Fibroblast of lung (primary cell): Measurements from ENCODE around the gene CLIC5. TPM values are rescaled to one million over a fixed set of nuclear protein-coding genes. Genes with fewer than 3 reads are reported as not detected.

Experiments
- DNase-seq, 2 donors: peaks; one replicate each; pipeline versions ENCODE4 v3.0.0 to v3.0.0-alpha.2; 2010; ENCODE audit warnings: low read depth in 2 of 2
- H2AFZ ChIP-seq: 2 replicates; pipeline ENCODE4 v1.5.1; 2012; ENCODE audit warnings: low read length, control low read depth, inconsistent platforms
- H3K27ac ChIP-seq: 2 replicates; pipeline ENCODE4 v1.5.1; 2011; ENCODE audit warnings: low read length, control low read depth; ENCODE audit not compliant: insufficient read depth
- H3K27me3 ChIP-seq: 2 replicates; pipeline ENCODE4 v1.5.1; 2011; ENCODE audit warnings: mild to moderate bottlenecking, low read length; ENCODE audit not compliant: control insufficient read depth, insufficient read depth
- H3K36me3 ChIP-seq: 2 replicates; pipeline ENCODE4 v1.5.1; 2011; ENCODE audit warnings: low read length; ENCODE audit not compliant: control insufficient read depth, insufficient read depth
- H3K4me1 ChIP-seq: 2 replicates; pipeline ENCODE4 v1.5.1; 2011; ENCODE audit warnings: low read length; ENCODE audit not compliant: control insufficient read depth, insufficient read depth; ENCODE audit errors: extremely low read depth
- H3K4me2 ChIP-seq: 2 replicates; pipeline ENCODE4 v1.5.1; 2011; ENCODE audit warnings: low read length, control low read depth; ENCODE audit not compliant: insufficient read depth; ENCODE audit errors: extremely low read depth
- H3K4me3 ChIP-seq, 4 experiments: fragments of 200-600 bp in 1 of 4; sonication (generic) in 1 of 4; replicated peaks in 1 of 4; 2 replicates each; pipeline ENCODE4 v1.5.1; 2011 to 2016; ENCODE audit warnings: low read length in 4 of 4, low read depth in 3 of 4, mild to moderate bottlenecking in 3 of 4, control low read depth in 2 of 4, inconsistent platforms in 1 of 4, mixed read lengths in 1 of 4; ENCODE audit not compliant: insufficient read depth in 1 of 4; ENCODE audit errors: control extremely low read depth in 1 of 4
- H3K79me2 ChIP-seq: 2 replicates; pipeline ENCODE4 v1.5.1; 2012; ENCODE audit warnings: mild to moderate bottlenecking, low read length, inconsistent platforms; ENCODE audit not compliant: control insufficient read depth, insufficient read depth
- H3K9ac ChIP-seq: 2 replicates; pipeline ENCODE4 v1.5.1; 2011; ENCODE audit warnings: mild to moderate bottlenecking, low read length, control low read depth; ENCODE audit not compliant: insufficient read depth
- H3K9me3 ChIP-seq: 2 replicates; pipeline ENCODE4 v1.5.1; 2012; ENCODE audit warnings: low read depth, low read length; ENCODE audit not compliant: control insufficient read depth, insufficient read depth
- H4K20me1 ChIP-seq: 2 replicates; pipeline ENCODE4 v1.5.1; 2011; ENCODE audit warnings: low read length; ENCODE audit not compliant: control insufficient read depth, insufficient read depth; ENCODE audit errors: extremely low read depth
- CTCF ChIP-seq, 2 donors: IDR thresholded peaks in 1 of 2; conservative IDR thresholded peaks in 1 of 2; 1 replicate in 1 of 2; 2 replicates in 1 of 2; pipeline ENCODE4 v1.5.1; 2011 to 2012; ENCODE audit warnings: low read length in 2 of 2, control low read depth in 1 of 2, inconsistent platforms in 1 of 2, low read depth in 1 of 2, mild to moderate bottlenecking in 1 of 2
- EZH2 ChIP-seq: IDR thresholded peaks from 2 replicates; pipeline ENCODE4 v1.5.1; 2012; ENCODE audit warnings: low read length, control low read depth, mild to moderate bottlenecking; ENCODE audit errors: missing control alignments
- polyA plus RNA-seq, 2 donors: library from polyadenylated mRNA; depleted of rRNA in 1 of 2; stranded (reverse) in 1 of 2; unstranded in 1 of 2; fragments of >200 nt; gene quantifications; 2 replicates each; pipeline ENCODE4 v1.2.1, GENCODE V29; 2011 to 2012; ENCODE audit warnings: missing spikeins in 1 of 2
- total RNA-seq: library from RNA; depleted of rRNA; stranded (reverse); fragments of >200 nt; gene quantifications from 2 replicates; pipeline ENCODE4 v1.2.1, GENCODE V29; 2014

Gene CLIC5
- total and polyA plus RNA-seq, 2 donors (not counting 1 experiment from before 2014, with no cell fraction given): 0.03 TPM; not detected in 1

GRCh38 chr6:45903959-45904358 is 111.7 kb downstream of the CLIC5 start:
- H2AFZ ChIP-seq: no peak overlapping the region
- DNase-seq: no peak
- no peak overlapping the region for H3K27ac ChIP-seq
- no peak overlapping the region for H3K4me3 ChIP-seq
- H3K79me2 ChIP-seq: no peaks in the 10 kb centered on the region
- TF ChIP-seq CTCF (conservative IDR thresholded peaks at IDR 0.05 in 1 of 2, IDR thresholded peaks at IDR 0.05 in 1 of 2; ENCODE audit: low read depth in 1 of 2, low read length in 2 of 2) (no peak), EZH2 (no peak)
- no peak overlapping the region for H3K4me2 ChIP-seq
- H3K9ac ChIP-seq: no peak overlapping the region
- H3K27me3 ChIP-seq: no peaks in the 10 kb centered on the region
- H3K9me3 ChIP-seq: no peaks in the 10 kb centered on the region
- H3K36me3 ChIP-seq: no peaks in the 10 kb centered on the region
- H4K20me1 ChIP-seq: no peaks in the 10 kb centered on the region
- H3K4me1 ChIP-seq: no peaks in the 10 kb centered on the region

GRCh38 chr6:45902984-45903383 is 112.7 kb downstream of the CLIC5 start:
- Histone ChIP-seq H3K4me3 (no peak overlapping the region), H3K79me2 (no peaks in the 10 kb centered on the region), H3K9me3 (no peaks in the 10 kb centered on the region), H3K27me3 (no peaks in the 10 kb centered on the region), H3K9ac (no peak overlapping the region), H4K20me1 (no peaks in the 10 kb centered on the region), H2AFZ (no peak overlapping the region), H3K27ac (no peak overlapping the region), H3K4me1 (no peaks in the 10 kb centered on the region), H3K4me2 (no peak overlapping the region), H3K36me3 (no peaks in the 10 kb centered on the region)
- TF ChIP-seq CTCF (conservative IDR thresholded peaks at IDR 0.05 in 1 of 2, IDR thresholded peaks at IDR 0.05 in 1 of 2; ENCODE audit: low read depth in 1 of 2, low read length in 2 of 2): no peak
- no peak for TF ChIP-seq EZH2
- DNase-seq: no peak

DNA sequence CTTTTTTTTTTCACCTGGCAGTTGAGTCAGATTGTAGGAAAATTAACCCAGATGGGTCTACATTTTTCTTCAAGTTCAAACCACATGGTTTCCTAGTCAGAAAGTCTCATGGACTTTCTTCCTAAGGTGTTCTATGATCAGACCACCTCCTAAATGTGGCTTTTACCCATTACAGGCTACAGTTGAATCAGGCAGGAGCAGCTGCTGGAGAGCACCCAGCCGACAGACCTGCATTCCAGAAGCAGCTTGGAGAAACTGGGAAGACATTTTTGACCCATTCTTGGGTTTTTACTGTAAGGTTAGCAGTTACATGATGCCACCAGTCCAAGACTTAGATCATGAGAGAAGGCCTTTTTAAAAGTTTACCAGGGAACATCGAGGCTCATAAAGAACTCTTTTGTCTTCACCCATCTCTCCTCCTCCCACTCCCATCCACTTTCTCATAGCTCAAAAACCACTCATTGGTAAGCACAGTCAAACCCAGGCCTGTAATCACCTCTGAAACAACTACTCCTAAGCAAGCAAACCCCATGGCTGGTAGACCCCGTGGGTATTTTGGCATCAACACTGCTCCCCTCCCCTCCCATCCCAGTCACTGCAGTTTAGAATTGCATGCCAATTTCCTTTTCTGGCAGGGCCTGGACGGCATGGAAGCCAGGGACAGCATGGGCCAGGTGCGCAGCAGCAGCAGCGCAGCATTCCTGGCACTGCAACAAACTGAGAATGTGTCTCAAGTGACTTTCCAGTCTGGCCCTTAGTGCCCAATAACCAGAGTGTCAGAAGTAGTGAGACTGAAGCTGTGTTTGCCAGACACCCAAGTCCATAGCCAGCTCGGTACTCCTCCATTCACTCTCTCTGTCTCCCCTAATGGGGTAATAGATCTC is 113.7 kb downstream of the CLIC5 start:
- Histone ChIP-seq H3K9ac (no peak overlapping the region), H4K20me1 (no peaks in the 10 kb centered on the region), H3K9me3 (no peaks in the 10 kb centered on the region), H3K36me3 (no peaks in the 10 kb centered on the region), H3K79me2 (no peaks in the 10 kb centered on the region), H3K4me3 (no peak overlapping the region), H3K4me2 (no peak overlapping the region), H3K27ac (no peak overlapping the region), H3K27me3 (no peaks in the 10 kb centered on the region), H3K4me1 (no peaks in the 10 kb centered on the region), H2AFZ (no peak overlapping the region)
- TF ChIP-seq EZH2: no peak
- no peak for TF ChIP-seq CTCF (conservative IDR thresholded peaks at IDR 0.05 in 1 of 2, IDR thresholded peaks at IDR 0.05 in 1 of 2; ENCODE audit: low read depth in 1 of 2, low read length in 2 of 2)
- no peak for DNase-seq
